IMR-90 (cell line): ENCODE results near the gene IFT81. TPM values are rescaled to one million over a fixed set of nuclear protein-coding genes. Genes with fewer than 3 reads are reported as not detected.

Experiments used
- ATAC-seq: fragments of 200-7000 bp; cut with Tn5 transposase; 2 replicates; pipeline ENCODE4 v1.9.1; 2020; ENCODE audit warnings: low read depth, mild to moderate bottlenecking, moderate library complexity
- BruUV-seq: library from RNA; stranded (reverse); fragments of 400-500 nt; replicated peaks from 2 replicates; lab custom pipeline; 2021; lab: Mats Ljungman, UMichigan
- CTCF ChIA-PET: fragments of 300-600 bp; formaldehyde crosslinking; extraction: SDS; loops from one replicate; lab custom pipeline; 2021; ENCODE audit warnings: antibody characterized with exemption; lab: Yijun Ruan, JAX
- POLR2A ChIA-PET: fragments of 300-600 bp; sonication (Branson Sonifier 250); formaldehyde crosslinking; loops from one replicate; lab custom pipeline; 2022; ENCODE audit warnings: antibody characterized with exemption; ENCODE audit not compliant: unreplicated experiment; lab: Charles Lee
- DNase-seq: peaks from one replicate; pipeline ENCODE4 v3.0.0; 2013
- H2AFZ ChIP-seq: replicated peaks from 2 replicates; pipeline ENCODE3; 2013; ENCODE audit warnings: low read length, mild to moderate bottlenecking; ENCODE audit not compliant: poor library complexity
- H2AK5ac ChIP-seq: 2 replicates; pipeline ENCODE4 v1.6.1; 2013; ENCODE audit warnings: low read depth, low read length, inconsistent platforms
- H2AK9ac ChIP-seq: replicated peaks from 2 replicates; pipeline ENCODE3; 2013; ENCODE audit warnings: mild to moderate bottlenecking, low read depth, low read length, moderate library complexity; ENCODE audit not compliant: poor library complexity
- H2BK120ac ChIP-seq: 2 replicates; pipeline ENCODE4 v1.6.1; 2013; ENCODE audit warnings: low read depth, low read length, inconsistent platforms
- H2BK15ac ChIP-seq: 3 replicates; pipeline ENCODE4 v1.6.1; 2013; ENCODE audit warnings: low read depth, low read length, inconsistent platforms
- H2BK20ac ChIP-seq: 2 replicates; pipeline ENCODE4 v1.6.1; 2013; ENCODE audit warnings: low read depth, mild to moderate bottlenecking, inconsistent platforms, low read length, moderate library complexity
- H2BK5ac ChIP-seq: 2 replicates; pipeline ENCODE4 v1.6.1; 2013; ENCODE audit warnings: mild to moderate bottlenecking, low read depth, low read length, inconsistent platforms; ENCODE audit not compliant: poor library complexity, severe bottlenecking
- H3K14ac ChIP-seq: replicated peaks from 2 replicates; pipeline ENCODE4 v1.6.1; 2013; ENCODE audit warnings: low read depth, low read length, inconsistent platforms
- H3K18ac ChIP-seq: 2 replicates; pipeline ENCODE4 v1.6.1; 2013; ENCODE audit warnings: low read depth, low read length, control low read depth
- H3K23ac ChIP-seq: 2 replicates; pipeline ENCODE4 v1.6.1; 2013; ENCODE audit warnings: low read depth, low read length, inconsistent platforms
- H3K27ac ChIP-seq: 2 replicates; pipeline ENCODE4 v1.5.1; 2013; ENCODE audit warnings: mild to moderate bottlenecking, control low read depth, low read length; ENCODE audit not compliant: insufficient read depth
- H3K27me3 ChIP-seq: 2 replicates; pipeline ENCODE4 v1.6.1; 2013; ENCODE audit warnings: low read length; ENCODE audit not compliant: control insufficient read depth, insufficient read depth
- H3K36me3 ChIP-seq: 2 replicates; pipeline ENCODE4 v1.6.1; 2013; ENCODE audit warnings: low read length, mixed read lengths; ENCODE audit not compliant: control insufficient read depth, insufficient read depth
- H3K4ac ChIP-seq: 2 replicates; pipeline ENCODE4 v1.6.1; 2013; ENCODE audit warnings: low read depth, low read length, inconsistent platforms
- H3K4me1 ChIP-seq: 2 replicates; pipeline ENCODE4 v1.6.1; 2013; ENCODE audit warnings: low read length, mixed read lengths; ENCODE audit not compliant: control insufficient read depth, insufficient read depth
- H3K4me2 ChIP-seq: 2 replicates; pipeline ENCODE4 v1.6.1; 2013; ENCODE audit warnings: low read depth, mild to moderate bottlenecking, control low read depth, low read length, moderate library complexity
- H3K4me3 ChIP-seq: 2 replicates; pipeline ENCODE4 v1.5.1; 2013; ENCODE audit warnings: low read depth, mild to moderate bottlenecking, control low read depth, low read length, moderate library complexity; ENCODE audit not compliant: insufficient read depth
- H3K56ac ChIP-seq: 2 replicates; pipeline ENCODE4 v1.6.1; 2013; ENCODE audit warnings: low read length, inconsistent platforms; ENCODE audit not compliant: insufficient read depth; ENCODE audit errors: extremely low read depth
- H3K79me1 ChIP-seq, 2 experiments: 2 replicates each; pipeline ENCODE4 v1.6.1; 2013; ENCODE audit warnings: low read length in 2 of 2, inconsistent platforms in 1 of 2, low read depth in 1 of 2
- H3K9ac ChIP-seq: 2 replicates; pipeline ENCODE4 v1.6.1; 2013; ENCODE audit warnings: low read depth, low read length, control low read depth
- H3K9me1 ChIP-seq: 2 replicates; pipeline ENCODE4 v1.6.1; 2013; ENCODE audit warnings: low read length, inconsistent platforms; ENCODE audit not compliant: insufficient read depth
- H3K9me3 ChIP-seq: 2 replicates; pipeline ENCODE4 v1.6.1; 2013; ENCODE audit warnings: low read length; ENCODE audit not compliant: control insufficient read depth, insufficient read depth
- H4K20me1 ChIP-seq: 2 replicates; pipeline ENCODE4 v1.6.1; 2013; ENCODE audit warnings: low read length, inconsistent platforms; ENCODE audit not compliant: insufficient read depth
- H4K5ac ChIP-seq: 2 replicates; pipeline ENCODE4 v1.6.1; 2013; ENCODE audit warnings: mild to moderate bottlenecking, low read depth, low read length, control low read depth
- H4K8ac ChIP-seq, 2 experiments: 2 replicates each; pipeline ENCODE4 v1.6.1; 2013; ENCODE audit warnings: low read depth in 2 of 2, low read length in 2 of 2, control low read depth in 1 of 2, inconsistent platforms in 1 of 2
- H4K91ac ChIP-seq: 2 replicates; pipeline ENCODE4 v1.6.1; 2013; ENCODE audit warnings: low read depth, low read length, inconsistent platforms; ENCODE audit not compliant: insufficient read depth
- BHLHE40 ChIP-seq: fragments of 150-350 bp; IDR thresholded peaks from 2 replicates; pipeline ENCODE4 v1.6.1; 2016; ENCODE audit warnings: mild to moderate bottlenecking, low read depth, low read length
- CEBPB ChIP-seq: IDR thresholded peaks from 2 replicates; pipeline ENCODE4 v1.6.1; 2012; ENCODE audit warnings: low read depth, low read length, improper control_type of control experiment
- CHD1 ChIP-seq: IDR thresholded peaks from 2 replicates; pipeline ENCODE4 v1.6.1; 2012; ENCODE audit warnings: low read depth, low read length, improper control_type of control experiment
- FOS ChIP-seq: fragments of 150-350 bp; IDR thresholded peaks from 2 replicates; pipeline ENCODE4 v1.6.1; 2016; ENCODE audit warnings: low read depth, low read length
- MAFK ChIP-seq: IDR thresholded peaks from 2 replicates; pipeline ENCODE4 v1.6.1; 2012; ENCODE audit warnings: low read depth, low read length, improper control_type of control experiment
- MAZ ChIP-seq: IDR thresholded peaks from 2 replicates; pipeline ENCODE4 v1.6.1; 2012; ENCODE audit warnings: low read depth, mild to moderate bottlenecking, low read length, improper control_type of control experiment, moderate library complexity, borderline replicate concordance
- MXI1 ChIP-seq: IDR thresholded peaks from 2 replicates; pipeline ENCODE4 v1.6.1; 2012; ENCODE audit warnings: low read depth, mild to moderate bottlenecking, low read length, moderate library complexity, borderline replicate concordance
- NFE2L2 ChIP-seq: fragments of 150-350 bp; IDR thresholded peaks from 2 replicates; pipeline ENCODE4 v1.6.1; 2016; ENCODE audit warnings: low read depth, mild to moderate bottlenecking, low read length
- POLR2A ChIP-seq: IDR thresholded peaks from 2 replicates; pipeline ENCODE4 v1.6.1; 2012; ENCODE audit warnings: mild to moderate bottlenecking, low read depth, low read length
- RAD21 ChIP-seq: IDR thresholded peaks from 2 replicates; pipeline ENCODE4 v1.6.1; 2012; ENCODE audit warnings: low read length, improper control_type of control experiment
- RCOR1 ChIP-seq: IDR thresholded peaks from 2 replicates; pipeline ENCODE4 v1.6.1; 2012; ENCODE audit warnings: mild to moderate bottlenecking, low read length, improper control_type of control experiment; ENCODE audit not compliant: insufficient replicate concordance
- RFX5 ChIP-seq: IDR thresholded peaks from 2 replicates; pipeline ENCODE4 v1.8.0; 2012; ENCODE audit warnings: low read depth, mild to moderate bottlenecking, low read length, moderate library complexity
- SMC3 ChIP-seq: fragments of 150-350 bp; IDR thresholded peaks from 2 replicates; pipeline ENCODE4 v1.6.1; 2016; ENCODE audit warnings: low read depth, mild to moderate bottlenecking, antibody characterized with exemption, low read length, moderate library complexity
- WGBS, 2 experiments: methylation state at CpG; one replicate each; pipeline versions ENCODE4 v1.1.5 to v1.1.7; 2013; ENCODE audit warnings: missing lambda C conversion rate in 2 of 2; ENCODE audit not compliant: insufficient read length in 1 of 2; ENCODE audit errors: extremely low coverage in 2 of 2; 5-methylcytosine and 5-hydroxymethylcytosine counted together
- dilution Hi-C: fragments of 300-500 bp; cut with HindIII; formaldehyde crosslinking; loops from one replicate; pipeline ENCODE4 v1.14.3; 2018; ENCODE audit warnings: low sequenced_read_pairs; ENCODE audit not compliant: unreplicated experiment
- in situ Hi-C: fragments of 300-500 bp; cut with MboI; formaldehyde crosslinking; loops from 3 replicates; pipeline ENCODE4 v1.14.3; 2019; ENCODE audit warnings: low sequenced_read_pairs, inconsistent platforms, mixed read lengths
- intact Hi-C: fragments of 100-400 bp; cut with micrococcal nuclease; formaldehyde crosslinking; loops from 2 replicates; pipeline ENCODE4 v1.10.0; 2022
- polyA plus RNA-seq, 3 experiments: library from polyadenylated mRNA; depleted of rRNA; stranded (reverse); fragments of >200 nt; gene quantifications; 2 replicates each; pipeline ENCODE4 v1.2.3, GENCODE V29; 2012; ENCODE audit warnings: low replicate concordance in 1 of 3
- total RNA-seq: library from RNA; depleted of rRNA; stranded (reverse); fragments of >200 nt; gene quantifications from 2 replicates; pipeline ENCODE4 v1.2.3, GENCODE V29; 2012
- TF ChIP-seq, protein P1 (sequence below): fragments of 150-350 bp; IDR thresholded peaks from 2 replicates; pipeline ENCODE4 v1.6.1; 2016; ENCODE audit warnings: low read depth, mild to moderate bottlenecking, low read length, moderate library complexity, borderline replicate concordance
- TF ChIP-seq, protein P2 (sequence below): fragments of 150-350 bp; IDR thresholded peaks from 2 replicates; pipeline ENCODE4 v1.6.1; 2017; ENCODE audit warnings: mild to moderate bottlenecking, antibody characterized with exemption, low read length, low read depth
- TF ChIP-seq, protein P3 (sequence below): conservative IDR thresholded peaks from 2 replicates; pipeline ENCODE4 v1.5.1; 2012; ENCODE audit warnings: mild to moderate bottlenecking, low read depth, low read length, improper control_type of control experiment

IFT81 gene
- total and polyA plus RNA-seq, 2 of the 4 experiments (the other 2 are of a cell fraction), result 6.1 to 8.1 TPM

DNA sequence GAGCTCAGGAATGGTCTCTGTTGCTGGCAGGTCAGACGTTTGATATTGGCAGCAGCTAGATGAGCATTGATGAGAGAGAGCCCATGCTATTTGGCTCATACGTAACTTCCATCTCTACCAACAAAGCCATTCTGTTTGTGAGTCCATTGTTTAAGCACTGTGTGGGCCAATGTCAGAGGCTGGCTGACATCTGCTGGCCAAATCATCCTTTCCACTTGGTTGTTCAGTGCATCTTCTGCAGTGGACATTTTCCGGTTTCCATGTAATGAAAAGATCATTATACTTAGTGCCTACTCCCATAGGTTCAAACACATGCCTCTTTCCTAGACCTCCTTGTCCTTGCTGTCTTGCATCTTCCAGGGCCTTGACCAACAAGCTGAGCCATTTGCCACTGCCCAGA, 59.2 kb downstream of the IFT81 start:
- dilution Hi-C loops (no loop called here), intact Hi-C loops (no loop called here), in situ Hi-C loops (no loop called here)
- Histone ChIP-seq H2BK120ac (no peak overlapping the region), H3K56ac (no peak overlapping the region), H3K18ac (no peak overlapping the region), H2BK15ac (no peak overlapping the region), H3K79me1 (peaks cover 0 to 11% of the 10 kb centered on the region in 2 experiments; a peak in 1 of 4 replicates), H3K14ac (no peak overlapping the region), H3K4me3 (no peak overlapping the region), H4K91ac (no peak overlapping the region), H3K4ac (no peak overlapping the region), H2AFZ (no peak overlapping the region), H4K5ac (no peak overlapping the region), H2AK5ac (no peak overlapping the region), H2BK20ac (no peak overlapping the region), H3K4me2 (no peak overlapping the region), H2BK5ac (no peak overlapping the region), H3K9ac (no peak overlapping the region), H3K9me3 (peaks cover 7% of the 10 kb centered on the region), H3K27me3 (no peaks in the 10 kb centered on the region), H2AK9ac (no peak overlapping the region), H3K36me3 (peaks cover 17% of the 10 kb centered on the region), H3K4me1 (peaks cover 4% of the 10 kb centered on the region), H3K23ac (no peak overlapping the region), H4K8ac (no peak overlapping the region), H4K20me1 (no peaks in the 10 kb centered on the region), H3K9me1 (peaks cover 5% of the 10 kb centered on the region), H3K27ac (no peak overlapping the region)
- ChIA-PET CTCF (no interaction called here), POLR2A (no interaction called here)
- no peak for TF ChIP-seq RFX5
- no peak for TF ChIP-seq MAFK
- no peak for TF ChIP-seq CEBPB
- no peak for TF ChIP-seq NFE2L2
- TF ChIP-seq, protein P1, sequence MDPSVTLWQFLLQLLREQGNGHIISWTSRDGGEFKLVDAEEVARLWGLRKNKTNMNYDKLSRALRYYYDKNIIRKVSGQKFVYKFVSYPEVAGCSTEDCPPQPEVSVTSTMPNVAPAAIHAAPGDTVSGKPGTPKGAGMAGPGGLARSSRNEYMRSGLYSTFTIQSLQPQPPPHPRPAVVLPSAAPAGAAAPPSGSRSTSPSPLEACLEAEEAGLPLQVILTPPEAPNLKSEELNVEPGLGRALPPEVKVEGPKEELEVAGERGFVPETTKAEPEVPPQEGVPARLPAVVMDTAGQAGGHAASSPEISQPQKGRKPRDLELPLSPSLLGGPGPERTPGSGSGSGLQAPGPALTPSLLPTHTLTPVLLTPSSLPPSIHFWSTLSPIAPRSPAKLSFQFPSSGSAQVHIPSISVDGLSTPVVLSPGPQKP, result no peak
- TF ChIP-seq MXI1, result no peak
- no peak for TF ChIP-seq POLR2A
- TF ChIP-seq, protein P2, sequence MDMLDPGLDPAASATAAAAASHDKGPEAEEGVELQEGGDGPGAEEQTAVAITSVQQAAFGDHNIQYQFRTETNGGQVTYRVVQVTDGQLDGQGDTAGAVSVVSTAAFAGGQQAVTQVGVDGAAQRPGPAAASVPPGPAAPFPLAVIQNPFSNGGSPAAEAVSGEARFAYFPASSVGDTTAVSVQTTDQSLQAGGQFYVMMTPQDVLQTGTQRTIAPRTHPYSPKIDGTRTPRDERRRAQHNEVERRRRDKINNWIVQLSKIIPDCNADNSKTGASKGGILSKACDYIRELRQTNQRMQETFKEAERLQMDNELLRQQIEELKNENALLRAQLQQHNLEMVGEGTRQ, result no peak
- no peak for TF ChIP-seq RAD21
- TF ChIP-seq FOS, result no peak
- TF ChIP-seq SMC3, result no peak
- TF ChIP-seq BHLHE40, result no peak
- no peak for TF ChIP-seq CHD1
- no peak for TF ChIP-seq MAZ
- TF ChIP-seq, protein P3, sequence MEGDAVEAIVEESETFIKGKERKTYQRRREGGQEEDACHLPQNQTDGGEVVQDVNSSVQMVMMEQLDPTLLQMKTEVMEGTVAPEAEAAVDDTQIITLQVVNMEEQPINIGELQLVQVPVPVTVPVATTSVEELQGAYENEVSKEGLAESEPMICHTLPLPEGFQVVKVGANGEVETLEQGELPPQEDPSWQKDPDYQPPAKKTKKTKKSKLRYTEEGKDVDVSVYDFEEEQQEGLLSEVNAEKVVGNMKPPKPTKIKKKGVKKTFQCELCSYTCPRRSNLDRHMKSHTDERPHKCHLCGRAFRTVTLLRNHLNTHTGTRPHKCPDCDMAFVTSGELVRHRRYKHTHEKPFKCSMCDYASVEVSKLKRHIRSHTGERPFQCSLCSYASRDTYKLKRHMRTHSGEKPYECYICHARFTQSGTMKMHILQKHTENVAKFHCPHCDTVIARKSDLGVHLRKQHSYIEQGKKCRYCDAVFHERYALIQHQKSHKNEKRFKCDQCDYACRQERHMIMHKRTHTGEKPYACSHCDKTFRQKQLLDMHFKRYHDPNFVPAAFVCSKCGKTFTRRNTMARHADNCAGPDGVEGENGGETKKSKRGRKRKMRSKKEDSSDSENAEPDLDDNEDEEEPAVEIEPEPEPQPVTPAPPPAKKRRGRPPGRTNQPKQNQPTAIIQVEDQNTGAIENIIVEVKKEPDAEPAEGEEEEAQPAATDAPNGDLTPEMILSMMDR, result no peak
- TF ChIP-seq RCOR1, result no peak
- no peak for ATAC-seq
- 100% methylated on average over 1 of the region's 3 CpGs; no CpG with 5 or more reads in 1 of the 2 experiments for WGBS, 2 experiments
- no peak for DNase-seq
- no TSS peak for BruUV-seq
